B cell (primary cell): ENCODE data around the gene HTR2A. TPM values are rescaled to one million over a fixed set of nuclear protein-coding genes. Genes with fewer than 3 reads are reported as not detected.

Experiments used
- ATAC-seq: fragments of 200-7000 bp; cut with Tn5 transposase; one replicate; pipeline ENCODE4 v1.10.0; 2021; ENCODE audit warnings: low read depth, mild to moderate bottlenecking, moderate number of reproducible peaks, moderate library complexity
- CTCF ChIA-PET: fragments of 350-600 bp; sonication (Branson Sonifier 250); formaldehyde crosslinking; loops from one replicate; lab custom pipeline; 2021; ENCODE audit warnings: antibody characterized with exemption, inconsistent platforms; lab: Charles Lee
- POLR2A ChIA-PET: fragments of 350-600 bp; sonication (Branson Sonifier 250); formaldehyde crosslinking; loops from one replicate; lab custom pipeline; 2021; ENCODE audit warnings: antibody characterized with exemption; lab: Charles Lee
- DNase-seq: peaks from one replicate; pipeline ENCODE4 v3.0.0; 2013
- H2AFZ ChIP-seq: 2 replicates; pipeline ENCODE4 v1.6.1; 2012; ENCODE audit warnings: mild to moderate bottlenecking, low read depth, low read length; ENCODE audit not compliant: insufficient read depth, poor library complexity, severe bottlenecking
- H3K27ac ChIP-seq, 2 donors: 1 replicate in 1 of 2; 2 replicates in 1 of 2; pipeline ENCODE4 v1.5.1; 2012 to 2013; ENCODE audit warnings: low read length in 2 of 2, mild to moderate bottlenecking in 2 of 2, moderate library complexity in 1 of 2
- H3K27me3 ChIP-seq, 4 experiments: fragments of 200-600 bp in 1 of 4; sonication (generic) in 1 of 4; replicated peaks in 1 of 4; 1 replicate in 2 of 4; 2 replicates in 2 of 4; pipeline versions ENCODE4 v1.6.1 to v1.7.0; 2013 to 2016; ENCODE audit warnings: low read length in 3 of 4, mild to moderate bottlenecking in 2 of 4, mixed read lengths in 1 of 4, moderate library complexity in 1 of 4; ENCODE audit not compliant: insufficient read depth in 4 of 4, control insufficient read depth in 3 of 4; ENCODE audit errors: control extremely low read depth in 1 of 4
- H3K36me3 ChIP-seq, 2 experiments: replicated peaks in 1 of 2; 1 replicate in 1 of 2; 2 replicates in 1 of 2; pipeline versions ENCODE4 v1.6.1 to v1.7.1; 2013; ENCODE audit warnings: low read length in 1 of 2; ENCODE audit not compliant: insufficient read depth in 2 of 2, control insufficient read depth in 1 of 2; ENCODE audit errors: control extremely low read depth in 1 of 2, extremely low read depth in 1 of 2
- H3K4me1 ChIP-seq, 2 donors: fragments of 200-600 bp in 1 of 2; sonication (generic) in 1 of 2; 1 replicate in 1 of 2; 2 replicates in 1 of 2; pipeline versions ENCODE4 v1.5.1 to v1.6.1; 2013 to 2017; ENCODE audit warnings: low read length in 2 of 2; ENCODE audit not compliant: control insufficient read depth in 2 of 2, insufficient read depth in 2 of 2
- H3K4me2 ChIP-seq: replicated peaks from 2 replicates; pipeline ENCODE3; 2012; ENCODE audit warnings: mild to moderate bottlenecking, low read depth, low read length; ENCODE audit not compliant: poor library complexity, severe bottlenecking
- H3K4me3 ChIP-seq, 5 experiments: fragments of 200-600 bp in 1 of 5; sonication (generic) in 1 of 5; 1 replicate in 3 of 5; 2 replicates in 2 of 5; pipeline versions ENCODE4 v1.5.1 to v1.7.0; 2011 to 2016; ENCODE audit warnings: low read length in 4 of 5, mild to moderate bottlenecking in 4 of 5, low read depth in 2 of 5, control low read depth in 1 of 5, moderate library complexity in 1 of 5; ENCODE audit not compliant: insufficient read depth in 1 of 5; ENCODE audit errors: control extremely low read depth in 1 of 5, extremely low read depth in 1 of 5
- H3K79me2 ChIP-seq: fragments of 200-600 bp; sonication (generic); one replicate; pipeline ENCODE4 v1.6.0; 2016; ENCODE audit warnings: low read length; ENCODE audit not compliant: control insufficient read depth, insufficient read depth
- H3K9ac ChIP-seq: fragments of 200-600 bp; sonication (generic); 2 replicates; pipeline ENCODE4 v1.6.1; 2017; ENCODE audit warnings: mild to moderate bottlenecking, low read length, moderate library complexity
- H3K9me3 ChIP-seq, 3 donors: one replicate each; pipeline versions ENCODE4 v1.6.1 to v1.7.1; 2013; ENCODE audit warnings: low read length in 2 of 3; ENCODE audit not compliant: control insufficient read depth in 2 of 3, insufficient read depth in 1 of 3; ENCODE audit errors: control extremely low read depth in 1 of 3
- H4K20me1 ChIP-seq: 2 replicates; pipeline ENCODE4 v1.6.0; 2012; ENCODE audit warnings: mild to moderate bottlenecking, low read length; ENCODE audit not compliant: insufficient read depth, control insufficient read depth, poor library complexity, severe bottlenecking
- H3K27ac Mint-ChIP-seq: one replicate; pipeline ENCODE4 v1.8.0; 2021; ENCODE audit warnings: mixed read lengths
- H3K27me3 Mint-ChIP-seq: one replicate; pipeline ENCODE4 v1.8.0; 2021; ENCODE audit warnings: mixed read lengths
- H3K4me1 Mint-ChIP-seq: one replicate; pipeline ENCODE4 v1.8.0; 2021; ENCODE audit warnings: mixed read lengths
- H3K4me3 Mint-ChIP-seq: one replicate; pipeline ENCODE4 v1.8.0; 2021; ENCODE audit warnings: mixed read lengths
- H3K9me3 Mint-ChIP-seq: one replicate; pipeline ENCODE4 v1.8.0; 2022; ENCODE audit warnings: mixed read lengths; ENCODE audit not compliant: insufficient read depth
- EZH2 ChIP-seq: IDR thresholded peaks from 2 replicates; pipeline ENCODE4 v1.6.1; 2012; ENCODE audit warnings: borderline replicate concordance, low read depth, mild to moderate bottlenecking, moderate library complexity, low read length; ENCODE audit not compliant: insufficient read depth, poor library complexity, severe bottlenecking
- WGBS: methylation state at CpG from one replicate; pipeline ENCODE4 v1.1.5; 2013; ENCODE audit warnings: missing lambda C conversion rate; ENCODE audit not compliant: insufficient coverage; 5-methylcytosine and 5-hydroxymethylcytosine counted together
- intact Hi-C: fragments of 100-400 bp; cut with micrococcal nuclease; formaldehyde crosslinking; loops from one replicate; pipeline ENCODE4 v1.10.0; 2022
- polyA plus RNA-seq: library from polyadenylated mRNA; depleted of rRNA; stranded (reverse); fragments of >200 nt; gene quantifications from 2 replicates; pipeline ENCODE4 v1.2.3, GENCODE V29; 2012
- total RNA-seq, 2 donors: library from RNA; stranded (reverse); fragments of 120-200 nt in 1 of 2; gene quantifications; 1 replicate in 1 of 2; 2 replicates in 1 of 2; pipeline versions ENCODE4 v1.2.3 to v1.2.4, GENCODE V29; 2013 to 2022
- TF ChIP-seq, protein P1 (sequence below): fragments of 200-600 bp; IDR thresholded peaks from one replicate; pipeline ENCODE4 v1.8.0; 2022; ENCODE audit warnings: antibody characterized with exemption, mild to moderate bottlenecking

The HTR2A gene
- total and polyA plus RNA-seq, 2 donors (not counting 1 experiment from before 2014, with no cell fraction given), result not detected

DNA sequence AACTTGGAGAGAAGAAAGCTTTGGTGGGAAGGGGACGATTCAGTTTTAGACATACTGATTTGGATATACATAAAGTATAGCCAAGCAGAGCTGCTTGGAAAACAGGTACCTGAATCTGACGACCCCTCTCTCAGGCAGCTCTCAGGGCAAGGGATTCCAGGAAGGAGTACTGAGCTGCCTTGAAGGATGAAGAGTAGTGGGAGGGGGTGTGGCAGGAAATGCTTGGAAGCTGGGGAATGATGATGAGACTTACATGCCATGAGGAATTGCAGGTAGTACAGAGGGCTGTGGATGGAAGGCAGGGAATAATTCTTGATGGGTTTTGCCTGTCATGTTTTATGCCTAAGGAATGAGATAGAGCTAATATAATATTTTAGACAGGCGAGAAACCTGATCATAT lies 38.7 kb downstream of the HTR2A start:
- WGBS, result 83% methylated on average over 2 of the region's 3 CpGs
- H3K27me3 ChIP-seq, result peaks cover 0 to 4% (median 0%) of the 10 kb centered on the region in 4 experiments
- H3K79me2 ChIP-seq, result no peaks in the 10 kb centered on the region
- DNase-seq, result no peak
- POLR2A ChIA-PET, result no interaction called here
- no peak overlapping the region for H3K4me3 ChIP-seq
- H2AFZ ChIP-seq, result no peak overlapping the region
- intact Hi-C loops, result no loop called here
- no peak overlapping the region for H3K4me2 ChIP-seq
- no peak overlapping the region for H3K27ac ChIP-seq
- CTCF ChIA-PET, result no interaction called here
- TF ChIP-seq EZH2, result no peak
- TF ChIP-seq, protein P1, sequence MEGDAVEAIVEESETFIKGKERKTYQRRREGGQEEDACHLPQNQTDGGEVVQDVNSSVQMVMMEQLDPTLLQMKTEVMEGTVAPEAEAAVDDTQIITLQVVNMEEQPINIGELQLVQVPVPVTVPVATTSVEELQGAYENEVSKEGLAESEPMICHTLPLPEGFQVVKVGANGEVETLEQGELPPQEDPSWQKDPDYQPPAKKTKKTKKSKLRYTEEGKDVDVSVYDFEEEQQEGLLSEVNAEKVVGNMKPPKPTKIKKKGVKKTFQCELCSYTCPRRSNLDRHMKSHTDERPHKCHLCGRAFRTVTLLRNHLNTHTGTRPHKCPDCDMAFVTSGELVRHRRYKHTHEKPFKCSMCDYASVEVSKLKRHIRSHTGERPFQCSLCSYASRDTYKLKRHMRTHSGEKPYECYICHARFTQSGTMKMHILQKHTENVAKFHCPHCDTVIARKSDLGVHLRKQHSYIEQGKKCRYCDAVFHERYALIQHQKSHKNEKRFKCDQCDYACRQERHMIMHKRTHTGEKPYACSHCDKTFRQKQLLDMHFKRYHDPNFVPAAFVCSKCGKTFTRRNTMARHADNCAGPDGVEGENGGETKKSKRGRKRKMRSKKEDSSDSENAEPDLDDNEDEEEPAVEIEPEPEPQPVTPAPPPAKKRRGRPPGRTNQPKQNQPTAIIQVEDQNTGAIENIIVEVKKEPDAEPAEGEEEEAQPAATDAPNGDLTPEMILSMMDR, result no peak
- peaks cover 4% of the 10 kb centered on the region for H3K4me1 Mint-ChIP-seq
- H3K9ac ChIP-seq, result no peak overlapping the region
- no peak overlapping the region for H3K27ac Mint-ChIP-seq
- no peak overlapping the region for H3K4me3 Mint-ChIP-seq
- ATAC-seq, result no peak
- H3K27me3 Mint-ChIP-seq, result peaks cover 9% of the 10 kb centered on the region
- no peaks in the 10 kb centered on the region for H3K9me3 ChIP-seq
- H3K4me1 ChIP-seq, result no peaks in the 10 kb centered on the region
- no peaks in the 10 kb centered on the region for H3K9me3 Mint-ChIP-seq
- H3K36me3 ChIP-seq, result no peaks in the 10 kb centered on the region
- H4K20me1 ChIP-seq, result no peaks in the 10 kb centered on the region

DNA sequence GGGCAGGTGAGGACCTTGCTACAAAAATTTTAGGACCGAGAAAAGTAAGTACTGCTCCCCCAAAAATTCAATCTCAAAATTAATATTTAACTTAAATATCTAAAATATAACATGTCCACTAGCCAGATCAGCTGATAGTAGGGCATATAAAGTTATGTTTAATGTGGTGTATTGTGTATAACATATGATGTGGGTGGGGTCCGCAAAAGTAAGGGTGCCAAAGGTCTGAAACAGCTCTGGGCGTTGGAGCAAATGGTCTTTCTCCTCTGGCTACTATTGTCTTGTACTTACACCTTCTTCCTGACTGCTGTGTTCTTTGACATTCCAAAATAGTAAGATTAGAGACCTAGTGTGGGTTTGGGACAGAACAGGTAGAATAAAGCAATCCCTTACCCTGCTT lies 41.2 kb downstream of the HTR2A start:
- no peak overlapping the region for H3K4me3 ChIP-seq
- Mint-ChIP-seq H3K27me3 (peaks cover 15% of the 10 kb centered on the region), H3K27ac (no peak overlapping the region), H3K9me3 (no peaks in the 10 kb centered on the region), H3K4me1 (no peaks in the 10 kb centered on the region), H3K4me3 (no peak overlapping the region)
- no peaks in the 10 kb centered on the region for H3K4me1 ChIP-seq
- ATAC-seq, result no peak
- H3K9me3 ChIP-seq, result no peaks in the 10 kb centered on the region
- no peak overlapping the region for H3K4me2 ChIP-seq
- no peaks in the 10 kb centered on the region for H3K79me2 ChIP-seq
- no peak for DNase-seq
- ChIA-PET POLR2A (no interaction called here), CTCF (no interaction called here)
- no peak for TF ChIP-seq EZH2
- TF ChIP-seq, protein P1, result no peak
- intact Hi-C loops, result no loop called here
- no peak overlapping the region for H3K27ac ChIP-seq
- H3K27me3 ChIP-seq, result peaks cover 0 to 4% (median 0%) of the 10 kb centered on the region in 4 experiments
- no peak overlapping the region for H3K9ac ChIP-seq
- no CpG with 5 or more reads among the region's 3 CpGs for WGBS
- no peaks in the 10 kb centered on the region for H3K36me3 ChIP-seq
- H4K20me1 ChIP-seq, result no peaks in the 10 kb centered on the region
- no peak overlapping the region for H2AFZ ChIP-seq
